HCT116 (cell line): ENCODE measurements around the gene EPHA6. TPM values are rescaled to one million over a fixed set of nuclear protein-coding genes. Genes with fewer than 3 reads are reported as not detected.

ENCODE experiments used
- ATAC-seq: fragments of 200-7000 bp; cut with Tn5 transposase; 2 replicates; pipeline ENCODE4 v1.9.1; 2020; ENCODE audit warnings: mild to moderate bottlenecking, moderate library complexity
- BruUV-seq: library from RNA; stranded (reverse); fragments of 400-500 nt; replicated peaks from 2 replicates; lab custom pipeline; 2021; lab: Mats Ljungman, UMichigan
- CTCF ChIA-PET: fragments of 300-600 bp; sonication (Branson Sonifier 250); formaldehyde crosslinking; loops from one replicate; lab custom pipeline; 2021; ENCODE audit warnings: antibody characterized with exemption; lab: Charles Lee
- POLR2A ChIA-PET: fragments of 300-600, 350-600 bp; sonication (Branson Sonifier 250); formaldehyde crosslinking; loops from one replicate; lab custom pipeline; 2021; ENCODE audit warnings: antibody characterized with exemption; lab: Charles Lee
- RAD21 ChIA-PET, 2 experiments: fragments of 300-600 bp; sonication (Branson Sonifier 250); formaldehyde crosslinking; loops; one replicate each; lab custom pipeline; 2023; ENCODE audit warnings: low total read pairs in 2 of 2; ENCODE audit not compliant: uncharacterized antibody in 2 of 2, unreplicated experiment in 2 of 2, low non-redundant PET in 1 of 2; lab: Charles Lee
- DNase-seq: peaks from one replicate; pipeline ENCODE4 v3.0.0-alpha.2; 2010; ENCODE audit warnings: low read depth, low spot score
- H2AFZ ChIP-seq: fragments of 200-600 bp; shearing (Covaris generic), sonication (generic); 2 replicates; pipeline ENCODE4 v1.6.1; 2017; ENCODE audit warnings: low read depth, mixed run types, mixed read lengths, antibody characterized with exemption, low read length; ENCODE audit not compliant: poor library complexity, severe bottlenecking
- H3K27ac ChIP-seq: 2 replicates; pipeline ENCODE4 v1.5.1; 2012; ENCODE audit warnings: low read depth, low read length
- H3K27me3 ChIP-seq: fragments of 200-600 bp; sonication (generic); 2 replicates; pipeline ENCODE4 v1.6.1; 2016; ENCODE audit warnings: mixed run types, low read length, mixed read lengths; ENCODE audit not compliant: insufficient read depth
- H3K36me3 ChIP-seq, 2 experiments: fragments of 200-500 bp in 1 of 2; fragments of 200-600 bp in 1 of 2; sonication (Bioruptor generic) in 1 of 2; sonication (generic) in 1 of 2; 2 replicates each; pipeline versions ENCODE4 v1.5.1 to v1.6.1; 2014 to 2016; ENCODE audit warnings: low read length in 2 of 2, inconsistent platforms in 1 of 2, mixed read lengths in 1 of 2, mixed run types in 1 of 2; ENCODE audit not compliant: insufficient read depth in 2 of 2, control insufficient read depth in 1 of 2
- H3K4me1 ChIP-seq, 2 experiments: fragments of 200-600 bp in 1 of 2; sonication (generic) in 1 of 2; 2 replicates each; pipeline versions ENCODE4 v1.5.1 to v1.6.1; 2012 to 2017; ENCODE audit warnings: low read length in 2 of 2, inconsistent platforms in 1 of 2, mild to moderate bottlenecking in 1 of 2, mixed read lengths in 1 of 2, mixed run types in 1 of 2, moderate library complexity in 1 of 2; ENCODE audit not compliant: insufficient read depth in 2 of 2, control insufficient read depth in 1 of 2
- H3K4me2 ChIP-seq: fragments of 200-600 bp; sonication (generic); 2 replicates; pipeline ENCODE4 v1.6.1; 2017; ENCODE audit warnings: mixed run types, low read length, mixed read lengths
- H3K4me3 ChIP-seq, 2 experiments: fragments of 200-600 bp in 1 of 2; sonication (generic) in 1 of 2; replicated peaks in 1 of 2; 2 replicates each; pipeline ENCODE4 v1.5.1; 2011 to 2016; ENCODE audit warnings: low read length in 2 of 2, control low read depth in 1 of 2, low read depth in 1 of 2, mild to moderate bottlenecking in 1 of 2, mixed read lengths in 1 of 2, mixed run types in 1 of 2
- H3K79me2 ChIP-seq: fragments of 200-600 bp; sonication (generic); 2 replicates; pipeline ENCODE4 v1.6.1; 2017; ENCODE audit warnings: mild to moderate bottlenecking, mixed run types, low read length, moderate library complexity, mixed read lengths; ENCODE audit not compliant: insufficient read depth
- H3K9ac ChIP-seq: fragments of 200-600 bp; sonication (generic); 2 replicates; pipeline ENCODE4 v1.6.1; 2016; ENCODE audit warnings: low read length, mixed read lengths
- H3K9me2 ChIP-seq: fragments of 200-600 bp; sonication (generic), shearing (Covaris generic); 2 replicates; pipeline ENCODE4 v1.6.1; 2017; ENCODE audit warnings: mixed run types, mild to moderate bottlenecking, moderate library complexity; ENCODE audit not compliant: insufficient read depth
- H3K9me3 ChIP-seq, 2 experiments: fragments of 200-500 bp in 1 of 2; fragments of 200-600 bp in 1 of 2; sonication (Bioruptor generic) in 1 of 2; sonication (generic) in 1 of 2; 2 replicates each; pipeline ENCODE4 v1.6.1; 2014 to 2017; ENCODE audit warnings: low read length in 2 of 2, mixed read lengths in 2 of 2, inconsistent platforms in 1 of 2, low read depth in 1 of 2, mild to moderate bottlenecking in 1 of 2, mixed run types in 1 of 2, moderate library complexity in 1 of 2; ENCODE audit not compliant: control insufficient read depth in 1 of 2, insufficient read depth in 1 of 2
- H4K20me1 ChIP-seq: fragments of 200-600 bp; sonication (generic), shearing (Covaris generic); 2 replicates; pipeline ENCODE4 v1.6.1; 2017; ENCODE audit warnings: mixed run types, mild to moderate bottlenecking, moderate library complexity; ENCODE audit not compliant: insufficient read depth
- CBX3 ChIP-seq: IDR thresholded peaks from 2 replicates; pipeline ENCODE4 v1.6.1; 2012; ENCODE audit warnings: low read depth
- CEBPB ChIP-seq: IDR thresholded peaks from 2 replicates; pipeline ENCODE4 v1.6.1; 2012; ENCODE audit warnings: low read depth
- ELF1 ChIP-seq: IDR thresholded peaks from 2 replicates; pipeline ENCODE4 v1.6.1; 2012; ENCODE audit warnings: low read depth, borderline replicate concordance
- POLR2A ChIP-seq: IDR thresholded peaks from 2 replicates; pipeline ENCODE4 v1.7.0; 2011; ENCODE audit warnings: borderline replicate concordance; ENCODE audit not compliant: insufficient read depth, insufficient read length; ENCODE audit errors: extremely low read depth
- SP1 ChIP-seq: IDR thresholded peaks from 2 replicates; pipeline ENCODE4 v1.6.1; 2012; ENCODE audit warnings: low read depth
- SRF ChIP-seq: IDR thresholded peaks from 2 replicates; pipeline ENCODE4 v1.6.1; 2012; ENCODE audit warnings: low read depth
- TCF7L2 ChIP-seq: IDR thresholded peaks from 2 replicates; pipeline ENCODE4 v1.7.0; 2011; ENCODE audit warnings: borderline replicate concordance, inconsistent platforms; ENCODE audit not compliant: insufficient read depth, insufficient read length; ENCODE audit errors: extremely low read depth
- YY1 ChIP-seq: IDR thresholded peaks from 2 replicates; pipeline ENCODE4 v1.6.1; 2011; ENCODE audit warnings: low read length, low read depth, moderate library complexity, mild to moderate bottlenecking; ENCODE audit not compliant: insufficient replicate concordance; ENCODE audit errors: extremely low read depth
- ZFX ChIP-seq: fragments of 450-650 bp; IDR thresholded peaks from 2 replicates; pipeline ENCODE4 v1.6.1; 2017
- ZNF274 ChIP-seq: fragments of 200-500 bp; sonication (Bioruptor generic); IDR thresholded peaks from 2 replicates; pipeline ENCODE4 v1.6.1; 2014; ENCODE audit warnings: mild to moderate bottlenecking, low read depth, low read length, inconsistent platforms
- intact Hi-C: fragments of 100-400 bp; cut with micrococcal nuclease; formaldehyde crosslinking; loops from 2 replicates; pipeline ENCODE4 v1.10.0; 2022
- total RNA-seq: library from RNA; stranded (reverse); gene quantifications from one replicate; pipeline ENCODE4 v1.2.1, GENCODE V29; 2021; ENCODE audit not compliant: unreplicated experiment
- TF ChIP-seq, protein P1 (sequence below): IDR thresholded peaks from 2 replicates; pipeline ENCODE4 v1.6.1; 2011; ENCODE audit warnings: mild to moderate bottlenecking, low read length, moderate library complexity; ENCODE audit not compliant: insufficient replicate concordance; ENCODE audit errors: extremely low read depth

The EPHA6 gene
- total RNA-seq, 1 experiment from 2014 or later: not detected

DNA sequence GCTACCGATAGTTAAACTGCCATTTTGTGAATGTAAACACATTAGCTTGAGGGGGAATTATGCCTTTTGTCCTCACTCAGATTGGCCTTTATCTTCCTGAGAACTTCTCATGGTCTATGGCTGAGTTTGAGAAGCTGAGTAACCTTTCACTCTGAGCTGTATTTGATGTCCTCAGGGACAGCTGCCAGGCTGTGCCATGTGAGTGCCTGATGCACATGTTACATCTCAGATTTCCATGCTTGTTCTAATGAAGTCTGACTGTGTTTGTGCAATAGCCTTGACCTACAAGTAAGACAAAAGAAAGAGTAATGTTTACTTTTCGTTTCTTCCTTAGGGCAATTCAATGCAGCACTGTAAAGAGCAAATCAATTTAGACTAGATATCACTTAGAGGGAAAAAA is 906.0 kb downstream of the EPHA6 start:
- H3K27me3 ChIP-seq: peaks cover 1% of the 10 kb centered on the region; the same call in 1 of the 2 replicates
- RAD21 ChIA-PET: no interaction called here
- H3K27ac ChIP-seq: no peak overlapping the region
- no peak overlapping the region for H3K4me3 ChIP-seq
- H3K9me3 ChIP-seq: no peaks in the 10 kb centered on the region
- H3K9me2 ChIP-seq: no peaks in the 10 kb centered on the region
- intact Hi-C loops: no loop called here
- no peaks in the 10 kb centered on the region for H3K36me3 ChIP-seq
- no peak overlapping the region for H3K4me2 ChIP-seq
- H4K20me1 ChIP-seq: no peaks in the 10 kb centered on the region
- no TSS peak for BruUV-seq
- TF ChIP-seq, protein P1, sequence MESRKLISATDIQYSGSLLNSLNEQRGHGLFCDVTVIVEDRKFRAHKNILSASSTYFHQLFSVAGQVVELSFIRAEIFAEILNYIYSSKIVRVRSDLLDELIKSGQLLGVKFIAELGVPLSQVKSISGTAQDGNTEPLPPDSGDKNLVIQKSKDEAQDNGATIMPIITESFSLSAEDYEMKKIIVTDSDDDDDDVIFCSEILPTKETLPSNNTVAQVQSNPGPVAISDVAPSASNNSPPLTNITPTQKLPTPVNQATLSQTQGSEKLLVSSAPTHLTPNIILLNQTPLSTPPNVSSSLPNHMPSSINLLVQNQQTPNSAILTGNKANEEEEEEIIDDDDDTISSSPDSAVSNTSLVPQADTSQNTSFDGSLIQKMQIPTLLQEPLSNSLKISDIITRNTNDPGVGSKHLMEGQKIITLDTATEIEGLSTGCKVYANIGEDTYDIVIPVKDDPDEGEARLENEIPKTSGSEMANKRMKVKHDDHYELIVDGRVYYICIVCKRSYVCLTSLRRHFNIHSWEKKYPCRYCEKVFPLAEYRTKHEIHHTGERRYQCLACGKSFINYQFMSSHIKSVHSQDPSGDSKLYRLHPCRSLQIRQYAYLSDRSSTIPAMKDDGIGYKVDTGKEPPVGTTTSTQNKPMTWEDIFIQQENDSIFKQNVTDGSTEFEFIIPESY: no peak
- no peak for TF ChIP-seq ZFX
- no peak for TF ChIP-seq CBX3
- no peak for TF ChIP-seq SP1
- TF ChIP-seq ZNF274: no peak
- no peak for TF ChIP-seq YY1
- no peak for TF ChIP-seq ELF1
- no peak for TF ChIP-seq CEBPB
- no peak for TF ChIP-seq SRF
- no peak for TF ChIP-seq POLR2A
- TF ChIP-seq TCF7L2: no peak
- TF ChIP-seq, all 23 proteins: peak for 0
- ATAC-seq: no peak
- DNase-seq: no peak
- H3K79me2 ChIP-seq: no peaks in the 10 kb centered on the region
- H3K9ac ChIP-seq: no peak overlapping the region
- no peaks in the 10 kb centered on the region for H3K4me1 ChIP-seq
- H2AFZ ChIP-seq: no peak overlapping the region
- ChIA-PET CTCF (interaction anchor here (1.3 to 1.7 kb wide), 2 partner anchors 97 to 300 kb away, joined by 4 to 5 read pairs; no protein-coding TSS in a partner anchor), POLR2A (no interaction called here)
